ENCODE results near the gene PRR5L.

PRR5L gene

DNA sequence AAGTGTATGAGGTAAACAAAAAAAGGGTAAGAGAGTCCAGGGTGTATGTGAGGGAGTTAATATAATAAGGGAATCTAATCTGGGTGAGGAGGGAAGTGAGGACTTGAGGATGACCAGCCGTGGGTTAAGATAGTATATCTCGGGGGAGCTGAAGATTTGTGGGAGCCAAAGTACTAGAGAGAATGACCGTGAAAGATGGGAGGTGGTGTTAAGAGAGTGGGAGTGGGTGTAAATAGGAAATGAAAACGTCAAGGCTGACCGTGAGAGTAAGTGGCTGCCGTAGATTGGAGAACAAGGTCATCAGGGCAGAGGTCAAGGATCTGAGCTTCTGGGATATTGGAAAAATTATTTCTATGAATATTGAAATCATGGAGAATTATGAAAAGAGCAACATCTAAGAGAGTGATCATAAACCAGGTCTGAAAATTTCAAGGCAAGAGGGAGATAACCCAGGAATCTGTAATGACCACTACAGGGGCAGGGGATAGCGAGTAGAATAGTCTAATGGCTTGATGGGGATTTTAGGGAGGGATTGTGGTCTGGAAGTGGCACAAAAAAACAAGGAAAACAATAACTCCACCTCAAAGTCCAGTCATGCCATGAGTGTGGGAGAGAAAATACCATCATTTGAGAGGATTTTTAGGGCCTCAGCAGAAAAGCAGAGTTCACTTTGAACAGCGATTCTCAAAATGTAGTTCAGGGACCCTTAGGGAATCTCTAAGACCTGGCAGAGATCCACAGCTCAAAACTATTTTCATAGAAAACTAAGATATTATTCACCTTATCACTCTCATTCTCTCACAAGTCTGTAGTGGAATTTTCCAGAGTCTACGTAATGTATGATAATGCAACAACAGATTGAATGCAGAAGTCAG is 72.0 kb downstream of the PRR5L start:
- no peaks in the 10 kb centered on the region for H3K27me3 ChIP-seq (ENCODE audit: insufficient read depth, low read depth, severe bottlenecking)
- H3K9me3 ChIP-seq (ENCODE audit: severe bottlenecking): no peaks in the 10 kb centered on the region
- no peak for TF ChIP-seq CTCF (IDR thresholded peaks at IDR 0.05; ENCODE audit: low read depth, low read length)
- H3K27ac ChIP-seq: no peak overlapping the region
- no peak for DNase-seq
- no peaks in the 10 kb centered on the region for H3K36me3 ChIP-seq
- no peak overlapping the region for H3K4me3 ChIP-seq (ENCODE audit: low read depth, low read length)

- H3K4me3 ChIP-seq (ENCODE audit: low read depth, low read length): no peak overlapping the region
- H3K36me3 ChIP-seq: no peaks in the 10 kb centered on the region
- TF ChIP-seq CTCF (IDR thresholded peaks at IDR 0.05; ENCODE audit: low read depth, low read length): no peak
- H3K27me3 ChIP-seq (ENCODE audit: insufficient read depth, low read depth, severe bottlenecking): no peaks in the 10 kb centered on the region
- H3K27ac ChIP-seq: no peak overlapping the region
- H3K9me3 ChIP-seq (ENCODE audit: severe bottlenecking): no peaks in the 10 kb centered on the region
- DNase-seq: no peak
Observed at GRCh38 chr11:36371181-36371580, 75.1 kb downstream of the PRR5L start.

DNA sequence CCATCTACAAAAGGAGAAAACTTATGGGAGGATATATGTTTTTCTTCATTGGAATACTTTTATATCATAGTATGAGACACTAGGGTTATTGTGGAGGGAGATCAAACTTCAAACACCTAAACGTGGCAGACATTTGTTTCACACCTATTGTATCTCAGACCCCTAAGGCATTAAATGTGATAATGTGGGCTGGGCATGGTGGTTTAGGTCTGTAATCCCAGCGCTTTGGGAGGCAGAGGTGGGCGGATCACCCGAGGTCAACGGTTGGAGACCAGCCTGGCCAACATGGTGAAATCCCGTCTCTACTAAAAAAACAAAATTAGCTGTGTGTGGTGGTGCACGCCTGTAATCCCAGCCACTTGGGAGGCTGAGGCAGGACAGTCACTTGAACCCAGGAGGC is 75.5 kb downstream of the PRR5L start:
- DNase-seq: no peak
- Histone ChIP-seq H3K27ac (no peak overlapping the region), H3K27me3 (ENCODE audit: insufficient read depth, low read depth, severe bottlenecking) (no peaks in the 10 kb centered on the region), H3K4me3 (ENCODE audit: low read depth, low read length) (no peak overlapping the region), H3K36me3 (no peaks in the 10 kb centered on the region), H3K9me3 (ENCODE audit: severe bottlenecking) (no peaks in the 10 kb centered on the region)
- no peak for TF ChIP-seq CTCF (IDR thresholded peaks at IDR 0.05; ENCODE audit: low read depth, low read length)

DNA sequence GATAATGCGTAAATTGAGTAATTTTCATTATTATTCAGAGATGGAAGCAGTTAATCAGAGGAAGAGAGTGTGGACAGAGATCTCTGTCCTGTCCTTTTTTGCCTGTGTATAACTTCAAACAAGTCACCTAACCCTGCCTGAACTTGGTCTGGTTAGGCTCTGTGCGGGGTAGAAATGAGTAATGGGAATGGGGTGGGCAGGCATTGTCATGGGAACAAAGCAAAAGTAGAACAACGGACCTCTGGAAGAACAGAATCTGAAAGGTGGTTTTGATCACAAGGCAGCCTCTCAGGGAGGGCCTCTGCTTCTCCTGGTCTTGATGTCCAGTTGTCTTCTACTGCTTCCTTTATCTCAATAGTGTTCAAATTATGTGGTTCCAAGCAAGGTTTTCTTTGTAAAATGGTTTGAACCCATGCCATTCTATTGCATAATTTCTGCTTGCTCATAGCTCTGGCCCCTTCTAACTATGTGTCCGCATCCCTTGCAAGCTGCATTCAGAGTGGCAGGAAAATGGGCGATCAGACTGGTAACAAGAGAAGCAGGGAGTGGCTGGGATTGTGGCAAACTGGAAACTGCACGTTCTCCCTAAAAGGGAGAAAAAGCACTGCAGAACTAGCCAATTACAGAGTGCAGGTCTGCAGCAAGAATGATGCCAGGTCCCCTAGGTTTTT is 76.1 kb downstream of the PRR5L start:
- no peak overlapping the region for H3K27ac ChIP-seq
- TF ChIP-seq CTCF (IDR thresholded peaks at IDR 0.05; ENCODE audit: low read depth, low read length): no peak
- no peaks in the 10 kb centered on the region for H3K9me3 ChIP-seq (ENCODE audit: severe bottlenecking)
- no peak overlapping the region for H3K4me3 ChIP-seq (ENCODE audit: low read depth, low read length)
- DNase-seq: no peak
- no peaks in the 10 kb centered on the region for H3K36me3 ChIP-seq
- no peaks in the 10 kb centered on the region for H3K27me3 ChIP-seq (ENCODE audit: insufficient read depth, low read depth, severe bottlenecking)

DNA sequence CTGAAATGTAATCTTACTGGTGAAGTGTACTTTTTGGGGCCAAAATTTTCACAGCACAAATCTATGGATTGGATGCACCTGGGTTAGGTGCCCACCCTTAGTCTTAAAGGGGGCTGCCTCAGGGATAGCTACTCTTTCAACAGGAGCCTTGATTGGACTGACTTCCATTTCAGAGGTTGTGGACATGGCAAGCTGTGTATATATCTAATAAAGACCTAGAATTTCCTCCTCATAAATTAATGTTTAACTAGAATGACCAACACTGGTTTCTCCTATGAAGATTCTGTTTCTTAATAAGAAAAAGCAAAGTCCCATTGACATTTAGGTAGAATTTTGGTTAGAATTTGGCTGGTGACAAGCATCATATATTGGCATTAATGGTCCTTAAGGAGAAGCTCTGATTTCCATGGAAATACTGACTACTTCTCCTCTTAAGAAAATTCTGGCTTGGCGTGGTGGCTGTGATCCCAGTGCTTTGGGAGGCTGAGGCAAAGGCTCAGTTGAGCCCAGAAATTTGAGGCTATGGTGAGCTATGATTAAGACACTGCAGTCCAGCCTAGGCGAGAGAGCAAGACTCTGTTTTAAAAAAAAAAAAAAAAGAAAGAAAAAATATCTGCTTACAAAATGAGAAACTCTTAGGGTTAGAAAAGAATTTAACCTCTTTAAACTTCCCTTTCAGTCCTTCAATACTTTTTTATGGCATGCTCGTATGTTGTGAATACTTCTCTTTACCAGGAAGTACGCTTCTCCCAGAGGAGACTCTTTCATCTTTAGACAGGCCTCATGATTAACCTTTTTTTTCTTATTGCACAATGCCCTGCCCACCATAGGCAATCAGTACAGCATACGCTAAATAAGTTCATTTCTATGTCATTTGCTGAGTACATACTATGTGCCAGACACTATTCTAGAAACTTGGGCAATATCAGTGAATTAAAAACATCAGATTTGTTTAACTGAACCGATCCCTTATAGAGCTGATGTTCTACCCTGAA is 77.2 kb downstream of the PRR5L start:
- H3K27me3 ChIP-seq (ENCODE audit: insufficient read depth, low read depth, severe bottlenecking): no peaks in the 10 kb centered on the region
- H3K9me3 ChIP-seq (ENCODE audit: severe bottlenecking): no peaks in the 10 kb centered on the region
- H3K4me3 ChIP-seq (ENCODE audit: low read depth, low read length): no peak overlapping the region
- no peak for DNase-seq
- no peaks in the 10 kb centered on the region for H3K36me3 ChIP-seq
- TF ChIP-seq CTCF (IDR thresholded peaks at IDR 0.05; ENCODE audit: low read depth, low read length): no peak
- no peak overlapping the region for H3K27ac ChIP-seq

Data from WERI-Rb-1 (cell line).